GM19351 (cell line): ENCODE data around the gene FBXO21.

ENCODE experiments used
- ATAC-seq: cut with Tn5 transposase; IDR thresholded peaks from one replicate; pipeline ENCODE4 v1.9.1; 2021; ENCODE audit warnings: mild to moderate bottlenecking, moderate library complexity; ENCODE audit not compliant: unreplicated experiment

The FBXO21 gene

GRCh38 chr12:117166107-117166506 lies 24.2 kb downstream of the FBXO21 start:
- ATAC-seq = peak; percentile 71

- ATAC-seq = no peak
Measured at GRCh38 chr12:117165342-117165741, 24.9 kb downstream of the FBXO21 start.

GRCh38 chr12:117162633-117163032 lies 27.6 kb downstream of the FBXO21 start:
- no peak for ATAC-seq

GRCh38 chr12:117162167-117162539 lies 28.1 kb downstream of the FBXO21 start:
- ATAC-seq = no peak

GRCh38 chr12:117161460-117162166 lies 28.7 kb downstream of the FBXO21 start:
- no peak for ATAC-seq

GRCh38 chr12:117159674-117160073 lies 30.6 kb downstream of the FBXO21 start:
- no peak for ATAC-seq

GRCh38 chr12:117158911-117159553 lies 31.2 kb downstream of the FBXO21 start:
- ATAC-seq = no peak

DNA sequence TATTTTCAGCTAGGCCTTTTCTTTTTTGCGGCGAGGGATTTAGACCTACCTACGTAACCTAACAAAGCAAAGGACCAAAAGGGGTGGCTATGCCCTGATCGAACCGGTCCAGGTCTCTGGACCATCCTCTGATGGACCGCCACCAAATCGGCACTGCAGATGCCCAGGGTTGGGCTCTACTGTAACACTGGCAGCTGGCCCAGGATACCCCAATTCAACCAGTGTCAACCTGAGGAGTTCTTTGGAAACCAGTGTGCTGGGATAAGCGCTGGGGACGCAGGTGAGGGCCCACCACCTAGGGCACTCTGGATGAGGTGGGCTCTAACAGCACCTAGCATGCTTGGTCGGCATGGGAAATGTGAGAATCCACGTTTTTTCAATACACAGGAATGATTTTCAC lies 32.2 kb downstream of the FBXO21 start:
- no peak for ATAC-seq

- ATAC-seq = peak; percentile 91
Measured at GRCh38 chr12:117155278-117156060, 34.8 kb downstream of the FBXO21 start.

DNA sequence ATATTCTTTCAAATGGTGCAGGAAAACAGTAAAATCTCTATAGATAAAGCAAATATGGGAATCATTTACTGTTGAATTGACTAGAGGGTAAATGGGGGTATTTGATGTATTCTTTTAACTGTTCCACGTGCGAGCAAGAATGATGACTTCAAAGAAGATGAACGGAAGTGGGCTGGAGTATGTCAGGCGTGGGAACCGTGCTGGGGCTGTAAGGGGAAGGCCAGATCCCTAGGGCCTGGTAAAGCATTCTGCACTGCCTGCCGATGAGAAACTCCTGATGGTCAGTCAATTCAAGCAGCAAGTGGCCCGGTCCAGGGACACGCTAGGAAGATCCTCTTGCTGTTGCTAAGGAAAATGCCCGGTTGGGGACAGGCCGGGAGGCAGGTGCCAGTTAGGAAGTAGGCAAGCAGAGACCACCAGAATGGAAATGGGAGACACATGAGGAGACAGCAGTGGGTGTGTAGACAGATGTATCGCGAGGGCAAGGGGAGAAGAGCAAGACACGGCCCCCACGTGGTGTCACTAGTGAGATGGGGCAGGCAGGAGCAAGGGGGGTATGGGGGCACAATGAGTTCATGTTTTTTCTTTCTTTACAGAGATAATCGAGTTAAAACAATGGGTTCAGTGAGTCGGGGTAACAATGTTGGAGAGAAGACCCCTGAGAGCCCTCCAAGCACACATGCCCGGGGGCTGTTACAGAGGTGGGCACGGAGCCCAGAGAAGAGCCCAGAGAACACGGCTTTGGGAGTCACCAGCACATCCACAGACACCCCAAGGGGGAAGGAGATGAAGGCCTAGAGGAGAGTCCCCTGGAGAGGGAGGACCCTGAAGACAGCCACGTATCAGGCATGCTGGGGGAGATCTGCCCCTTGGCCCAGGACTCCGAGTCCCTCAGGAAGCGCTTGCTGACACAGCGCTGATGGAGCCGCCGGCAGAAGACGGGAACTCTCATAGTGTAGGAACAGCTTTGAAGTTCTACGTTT lies 37.2 kb downstream of the FBXO21 start:
- ATAC-seq = no peak

DNA sequence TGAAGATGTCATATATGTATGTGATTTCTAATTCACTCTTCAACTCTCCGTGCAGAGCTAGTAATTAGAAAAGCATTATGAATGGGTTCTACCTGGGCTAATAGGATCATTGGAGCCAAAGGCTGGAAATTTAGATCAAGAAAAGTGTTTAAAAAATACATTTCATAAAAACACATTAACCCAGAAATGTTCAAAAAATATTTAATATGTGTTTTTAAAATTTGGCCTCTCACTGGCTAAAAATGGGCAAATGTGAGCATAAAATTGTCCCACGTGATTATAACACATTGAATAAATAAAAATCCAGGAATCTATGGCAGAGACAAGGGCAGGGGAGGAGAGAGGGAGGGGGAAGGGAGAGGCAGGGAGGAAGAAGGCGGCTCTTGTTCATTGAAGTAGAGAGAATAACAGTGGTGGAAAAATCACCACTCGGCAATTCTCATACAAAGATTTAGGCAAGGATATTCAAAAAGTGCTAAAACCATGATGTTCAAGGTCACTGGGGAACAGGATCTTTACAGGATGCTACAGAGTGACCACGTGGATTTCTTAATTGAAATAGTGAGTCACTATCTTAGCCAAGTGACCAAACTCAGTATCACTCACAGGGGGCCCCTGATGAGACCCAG lies 38.8 kb downstream of the FBXO21 start:
- ATAC-seq = no peak

DNA sequence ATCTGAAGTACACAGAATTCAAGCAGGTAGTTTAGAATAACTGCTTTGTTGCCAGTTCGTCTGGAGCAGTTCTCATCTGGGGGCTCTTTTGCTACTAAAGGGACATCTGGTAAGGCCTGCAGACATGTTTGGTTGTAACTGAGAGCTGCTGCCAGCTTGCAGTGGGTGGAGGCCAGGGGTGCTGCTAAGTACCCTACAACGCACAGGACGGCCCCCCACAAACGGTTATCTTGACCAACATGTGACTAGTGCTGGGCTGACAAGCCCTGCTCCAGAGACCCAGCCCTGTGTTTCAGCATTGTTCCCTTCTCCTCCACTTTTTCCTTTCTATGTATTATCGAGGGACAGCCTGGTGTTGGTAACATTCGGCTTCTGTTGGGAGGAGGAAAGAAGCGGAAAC lies 40.8 kb downstream of the FBXO21 start:
- ATAC-seq = no peak

- no peak for ATAC-seq
Measured at GRCh38 chr12:117148642-117149041, 41.6 kb downstream of the FBXO21 start.

DNA sequence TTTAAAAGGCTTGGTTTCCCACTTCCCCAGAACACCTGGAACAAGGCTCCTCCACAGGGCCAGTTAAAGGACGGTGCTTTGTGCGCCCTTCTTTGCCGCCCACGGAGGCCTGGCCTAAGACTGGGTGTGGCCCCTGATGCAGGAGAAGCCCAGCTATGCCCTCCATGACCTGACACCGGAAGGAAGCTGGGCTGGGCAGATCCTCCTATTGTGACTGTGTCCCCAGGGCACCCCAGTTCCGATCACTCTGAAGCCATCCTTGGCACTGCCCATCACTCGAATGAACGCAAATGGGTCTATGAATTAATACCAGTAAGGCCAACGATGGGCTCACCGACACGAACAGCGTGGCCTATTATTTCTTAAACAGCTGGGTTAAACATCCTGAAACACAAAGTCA lies 42.6 kb downstream of the FBXO21 start:
- ATAC-seq = no peak

DNA sequence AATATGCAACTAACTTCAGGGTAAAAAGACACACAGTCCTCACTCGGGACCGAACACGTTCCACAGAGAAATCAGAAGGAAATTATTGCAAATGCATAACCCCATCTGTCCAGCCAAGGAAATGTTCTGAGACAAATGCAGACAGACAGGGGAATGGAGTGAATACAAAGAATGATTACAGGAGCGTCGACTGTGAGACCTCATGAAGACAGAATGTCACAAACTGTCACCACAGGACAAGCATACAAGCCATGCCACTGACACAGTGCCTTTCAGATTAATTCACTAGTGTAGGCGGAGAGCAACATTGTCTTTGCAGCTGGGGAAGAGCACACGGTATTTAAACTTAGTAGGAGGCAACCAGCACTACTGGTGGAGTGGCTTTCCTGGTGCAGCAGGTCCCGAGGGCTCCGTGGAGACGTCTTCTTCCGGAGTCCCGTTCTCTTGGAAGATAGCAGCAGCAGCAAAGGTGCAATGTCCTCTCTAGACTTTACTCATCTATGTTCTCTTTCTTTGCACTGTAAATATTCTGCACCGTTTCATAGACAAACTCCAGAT lies 44.6 kb downstream of the FBXO21 start:
- no peak for ATAC-seq

GRCh38 chr12:117144599-117144998 lies 45.7 kb downstream of the FBXO21 start:
- no peak for ATAC-seq

- ATAC-seq = peak; percentile 49
Measured at GRCh38 chr12:117143008-117143532, 47.2 kb downstream of the FBXO21 start.

GRCh38 chr12:117142094-117142493 lies 48.2 kb downstream of the FBXO21 start:
- ATAC-seq = peak; percentile 80

DNA sequence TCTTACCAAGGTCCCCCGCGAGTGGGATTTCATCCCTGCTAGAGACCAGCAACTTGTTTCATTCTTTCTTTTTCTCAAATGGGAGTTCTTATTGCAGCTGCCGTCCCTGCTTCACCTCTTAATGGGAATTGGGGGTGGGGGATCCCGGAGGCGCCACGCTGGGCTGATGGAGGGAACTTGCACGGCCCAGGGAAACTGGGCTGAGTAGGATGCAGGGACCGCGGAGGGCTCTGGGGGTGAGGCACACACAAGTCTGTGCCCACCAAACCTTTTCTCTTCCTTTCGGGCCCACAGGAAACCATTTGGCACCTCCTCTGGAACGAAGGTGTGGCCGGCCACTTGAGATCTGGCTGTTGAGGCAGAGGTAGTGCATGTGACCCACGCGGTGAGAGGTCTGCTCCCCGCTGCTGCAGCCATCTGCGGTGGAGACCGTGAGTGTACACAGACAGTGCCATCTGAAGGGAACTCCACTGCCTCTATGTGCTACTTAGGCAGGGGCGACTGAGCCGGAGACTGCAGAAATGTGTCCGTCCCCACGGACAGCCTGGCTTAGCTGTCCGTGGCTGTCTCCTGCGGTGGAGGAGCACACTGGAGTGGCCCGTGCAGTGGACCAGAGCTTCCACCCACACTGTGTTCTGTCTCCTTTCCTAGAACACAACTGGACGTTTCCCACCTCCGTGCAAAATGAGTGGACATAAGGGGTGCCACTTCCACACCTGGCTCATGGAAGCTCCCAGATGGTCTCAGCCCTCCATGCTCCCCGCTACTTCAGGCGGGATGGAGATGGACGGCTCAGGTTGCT lies 49.0 kb downstream of the FBXO21 start:
- ATAC-seq = no peak
